ENCODE data around the gene GMFB.

GMFB gene

DNA sequence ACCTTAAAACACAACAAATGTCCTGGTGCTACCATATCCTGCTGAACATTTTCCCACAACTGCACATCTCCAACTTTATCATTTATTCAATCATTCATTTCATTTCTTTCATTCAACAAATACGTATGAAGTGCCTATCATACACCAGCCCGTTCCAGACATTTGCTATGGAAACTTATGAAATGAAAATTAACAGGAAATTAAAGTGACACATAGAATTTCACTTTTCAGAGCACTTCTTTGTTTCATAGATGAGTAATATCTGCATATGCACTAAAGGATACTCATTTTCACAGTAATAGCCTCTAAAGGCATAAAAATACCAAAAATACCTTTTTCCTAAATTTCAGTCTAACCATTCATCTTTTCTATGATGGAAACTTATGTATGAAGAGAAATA lies 60.3 kb downstream of the GMFB start:
- Histone ChIP-seq H3K36me3 (ENCODE audit: control insufficient read depth in 2 of 2, insufficient read depth in 1 of 2, low read length in 2 of 2) (peaks cover 39 to 78% of the 10 kb centered on the region in 2 experiments), H3K4me3 (ENCODE audit: low read depth, low read length) (no peak overlapping the region), H3K4me1 (ENCODE audit: control insufficient read depth, insufficient read depth, low read length) (no peaks in the 10 kb centered on the region; the same call in 1 of the 2 replicates), H3K27ac (ENCODE audit: extremely low read depth, low read depth, low read length) (no peak overlapping the region), H3K9me3 (ENCODE audit: control insufficient read depth, insufficient read depth, low read depth, low read length) (no peaks in the 10 kb centered on the region)
- TF ChIP-seq ZNF558 (tag by site-specific recombination; IDR thresholded peaks at IDR 0.05) (no peak), GLI2 (tag by site-specific recombination; IDR thresholded peaks at IDR 0.05; ENCODE audit: borderline replicate concordance, low read depth) (no peak)
- TF ChIP-seq, protein P1, sequence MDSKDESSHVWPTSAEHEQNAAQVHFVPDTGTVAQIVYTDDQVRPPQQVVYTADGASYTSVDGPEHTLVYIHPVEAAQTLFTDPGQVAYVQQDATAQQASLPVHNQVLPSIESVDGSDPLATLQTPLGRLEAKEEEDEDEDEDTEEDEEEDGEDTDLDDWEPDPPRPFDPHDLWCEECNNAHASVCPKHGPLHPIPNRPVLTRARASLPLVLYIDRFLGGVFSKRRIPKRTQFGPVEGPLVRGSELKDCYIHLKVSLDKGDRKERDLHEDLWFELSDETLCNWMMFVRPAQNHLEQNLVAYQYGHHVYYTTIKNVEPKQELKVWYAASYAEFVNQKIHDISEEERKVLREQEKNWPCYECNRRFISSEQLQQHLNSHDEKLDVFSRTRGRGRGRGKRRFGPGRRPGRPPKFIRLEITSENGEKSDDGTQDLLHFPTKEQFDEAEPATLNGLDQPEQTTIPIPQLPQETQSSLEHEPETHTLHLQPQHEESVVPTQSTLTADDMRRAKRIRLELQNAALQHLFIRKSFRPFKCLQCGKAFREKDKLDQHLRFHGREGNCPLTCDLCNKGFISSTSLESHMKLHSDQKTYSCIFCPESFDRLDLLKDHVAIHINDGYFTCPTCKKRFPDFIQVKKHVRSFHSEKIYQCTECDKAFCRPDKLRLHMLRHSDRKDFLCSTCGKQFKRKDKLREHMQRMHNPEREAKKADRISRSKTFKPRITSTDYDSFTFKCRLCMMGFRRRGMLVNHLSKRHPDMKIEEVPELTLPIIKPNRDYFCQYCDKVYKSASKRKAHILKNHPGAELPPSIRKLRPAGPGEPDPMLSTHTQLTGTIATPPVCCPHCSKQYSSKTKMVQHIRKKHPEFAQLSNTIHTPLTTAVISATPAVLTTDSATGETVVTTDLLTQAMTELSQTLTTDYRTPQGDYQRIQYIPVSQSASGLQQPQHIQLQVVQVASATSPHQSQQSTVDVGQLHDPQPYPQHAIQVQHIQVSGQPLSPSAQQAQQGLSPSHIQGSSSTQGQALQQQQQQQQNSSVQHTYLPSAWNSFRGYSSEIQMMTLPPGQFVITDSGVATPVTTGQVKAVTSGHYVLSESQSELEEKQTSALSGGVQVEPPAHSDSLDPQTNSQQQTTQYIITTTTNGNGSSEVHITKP (tag by site-specific recombination; IDR thresholded peaks at IDR 0.05), result no peak
- POLR2A ChIA-PET, result no interaction called here
- CTCF ChIA-PET, result no interaction called here

DNA sequence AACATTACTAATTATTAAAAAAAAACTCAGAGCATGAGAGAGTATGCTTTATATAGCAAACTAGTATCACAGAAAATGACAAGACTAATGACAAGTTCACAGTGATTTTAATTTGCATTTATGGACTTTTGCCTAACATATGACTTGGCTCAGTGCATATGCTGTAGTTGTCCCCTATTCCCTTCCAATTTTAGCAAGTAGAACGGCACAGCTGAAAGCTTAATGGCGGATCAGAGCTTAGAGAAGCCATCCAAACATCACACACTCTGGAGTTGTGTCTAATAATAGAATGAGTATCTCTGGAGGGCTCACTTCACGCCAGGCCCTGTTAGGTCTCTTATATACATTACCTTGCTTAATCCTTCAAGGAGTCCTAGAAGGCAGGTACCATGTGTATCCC lies 60.9 kb downstream of the GMFB start:
- ChIA-PET POLR2A (no interaction called here), CTCF (interaction anchor here (0.7 kb wide), 1 partner anchor 720 kb away, joined by 3 read pairs; no protein-coding TSS in a partner anchor)
- Histone ChIP-seq H3K27ac (ENCODE audit: extremely low read depth, low read depth, low read length) (no peak overlapping the region), H3K36me3 (ENCODE audit: control insufficient read depth in 2 of 2, insufficient read depth in 1 of 2, low read length in 2 of 2) (peaks cover 39 to 81% of the 10 kb centered on the region in 2 experiments), H3K9me3 (ENCODE audit: control insufficient read depth, insufficient read depth, low read depth, low read length) (no peaks in the 10 kb centered on the region), H3K4me1 (ENCODE audit: control insufficient read depth, insufficient read depth, low read length) (no peaks in the 10 kb centered on the region; the same call in 1 of the 2 replicates), H3K4me3 (ENCODE audit: low read depth, low read length) (no peak overlapping the region)
- no peak for TF ChIP-seq ZNF558 (tag by site-specific recombination; IDR thresholded peaks at IDR 0.05)
- no peak for TF ChIP-seq ZNF10 (tag by site-specific recombination; IDR thresholded peaks at IDR 0.05)
- TF ChIP-seq ZBTB7A (tag by site-specific recombination; IDR thresholded peaks at IDR 0.05; ENCODE audit: low read depth), result no peak
- TF ChIP-seq, protein P2, sequence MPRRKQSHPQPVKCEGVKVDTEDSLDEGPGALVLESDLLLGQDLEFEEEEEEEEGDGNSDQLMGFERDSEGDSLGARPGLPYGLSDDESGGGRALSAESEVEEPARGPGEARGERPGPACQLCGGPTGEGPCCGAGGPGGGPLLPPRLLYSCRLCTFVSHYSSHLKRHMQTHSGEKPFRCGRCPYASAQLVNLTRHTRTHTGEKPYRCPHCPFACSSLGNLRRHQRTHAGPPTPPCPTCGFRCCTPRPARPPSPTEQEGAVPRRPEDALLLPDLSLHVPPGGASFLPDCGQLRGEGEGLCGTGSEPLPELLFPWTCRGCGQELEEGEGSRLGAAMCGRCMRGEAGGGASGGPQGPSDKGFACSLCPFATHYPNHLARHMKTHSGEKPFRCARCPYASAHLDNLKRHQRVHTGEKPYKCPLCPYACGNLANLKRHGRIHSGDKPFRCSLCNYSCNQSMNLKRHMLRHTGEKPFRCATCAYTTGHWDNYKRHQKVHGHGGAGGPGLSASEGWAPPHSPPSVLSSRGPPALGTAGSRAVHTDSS (tag by site-specific recombination; IDR thresholded peaks at IDR 0.05), result no peak
- no peak for TF ChIP-seq ZNF416 (tag by site-specific recombination; IDR thresholded peaks at IDR 0.05)
- no peak for TF ChIP-seq ZNF791 (tag by site-specific recombination; IDR thresholded peaks at IDR 0.05)

DNA sequence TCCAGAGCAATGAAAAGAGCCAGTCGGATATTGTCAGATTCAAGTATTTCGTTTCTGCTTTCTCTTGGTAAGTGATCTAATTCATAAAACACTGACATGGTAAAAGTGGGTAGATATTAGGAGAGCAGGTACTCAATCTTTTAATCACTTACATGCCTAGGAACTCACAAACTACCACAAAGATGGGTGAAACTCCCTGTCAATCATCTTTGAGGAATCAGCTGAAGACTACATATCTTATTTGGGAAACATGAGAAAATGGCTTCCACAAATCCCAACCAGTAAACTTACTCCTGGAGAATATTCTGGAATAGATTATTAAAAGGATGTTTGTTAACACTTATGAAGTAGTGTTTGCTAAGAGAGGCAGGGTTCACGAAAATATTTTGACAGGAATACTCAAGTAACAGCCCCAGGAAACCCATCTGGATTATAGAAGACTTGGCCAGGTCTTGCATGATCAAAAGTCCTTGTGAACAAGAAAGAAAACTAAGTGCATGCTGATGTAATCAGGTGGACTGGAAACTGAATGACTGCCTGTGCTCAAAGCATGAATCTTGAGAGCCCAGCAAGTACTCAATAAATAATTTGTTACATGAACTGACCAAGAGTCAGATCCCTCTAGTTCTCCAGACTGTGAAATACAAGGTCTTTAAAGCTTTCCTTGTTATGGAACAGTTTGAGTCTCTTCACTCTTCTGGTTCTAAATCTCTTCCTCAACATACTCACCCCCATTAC lies 63.1 kb downstream of the GMFB start:
- Histone ChIP-seq H3K4me3 (ENCODE audit: low read depth, low read length) (no peak overlapping the region), H3K27ac (ENCODE audit: extremely low read depth, low read depth, low read length) (no peak overlapping the region), H3K36me3 (ENCODE audit: control insufficient read depth in 2 of 2, insufficient read depth in 1 of 2, low read length in 2 of 2) (peaks cover 31 to 66% of the 10 kb centered on the region in 2 experiments), H3K9me3 (ENCODE audit: control insufficient read depth, insufficient read depth, low read depth, low read length) (no peaks in the 10 kb centered on the region), H3K4me1 (ENCODE audit: control insufficient read depth, insufficient read depth, low read length) (no peaks in the 10 kb centered on the region)
- ChIA-PET POLR2A (no interaction called here), CTCF (interaction anchor here (0.6 kb wide), 2 partner anchors 18 to 309 kb away, joined by 3 to 4 read pairs; no protein-coding TSS in a partner anchor)
- TF ChIP-seq KLF16 (tag by site-specific recombination; IDR thresholded peaks at IDR 0.05) (no peak), ZNF600 (tag by site-specific recombination; IDR thresholded peaks at IDR 0.05) (peak; percentile 24; the same call in 1 of the 2 replicates)

DNA sequence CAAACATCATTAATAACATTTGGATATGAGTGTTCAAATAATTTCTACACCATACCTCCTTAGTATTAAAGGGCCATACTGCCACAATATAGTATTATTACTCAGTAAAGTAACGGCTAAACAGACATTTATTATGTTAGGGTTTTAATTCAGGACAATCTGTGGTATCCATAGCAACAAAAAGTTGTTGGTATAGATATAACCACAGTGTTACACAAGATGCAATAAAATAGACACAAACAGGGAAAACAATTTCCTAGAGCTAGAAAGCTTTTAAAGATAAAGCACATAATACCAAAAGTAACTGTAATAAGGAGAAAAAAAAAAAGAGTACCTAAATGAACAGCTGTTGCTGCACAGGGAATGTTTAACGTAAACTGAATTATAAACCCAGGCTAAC lies 63.7 kb downstream of the GMFB start:
- Histone ChIP-seq H3K9me3 (ENCODE audit: control insufficient read depth, insufficient read depth, low read depth, low read length) (no peaks in the 10 kb centered on the region), H3K4me1 (ENCODE audit: control insufficient read depth, insufficient read depth, low read length) (no peaks in the 10 kb centered on the region), H3K4me3 (ENCODE audit: low read depth, low read length) (no peak overlapping the region), H3K27ac (ENCODE audit: extremely low read depth, low read depth, low read length) (no peak overlapping the region), H3K36me3 (ENCODE audit: control insufficient read depth in 2 of 2, insufficient read depth in 1 of 2, low read length in 2 of 2) (peaks cover 24 to 61% of the 10 kb centered on the region in 2 experiments)
- TF ChIP-seq ZNF664 (tag by site-specific recombination; IDR thresholded peaks at IDR 0.05), result no peak
- POLR2A ChIA-PET, result no interaction called here
- CTCF ChIA-PET, result interaction anchor here (0.6 to 1.5 kb wide), 3 partner anchors 17 to 309 kb away, joined by 3 to 11 read pairs (median 4); no protein-coding TSS in a partner anchor
